Testis (tissue), 3 donors: ENCODE measurements around the gene ZNF532. TPM values are rescaled to one million over a fixed set of nuclear protein-coding genes. Genes with fewer than 3 reads are reported as not detected.

Experiments
- DNase-seq: peaks from one replicate; pipeline ENCODE4 v3.0.0-alpha.2; 2019
- H3K27ac ChIP-seq, 2 donors: fragments of 200-600 bp; sonication (generic); one replicate each; pipeline ENCODE4 v1.5.1; 2019
- H3K27me3 ChIP-seq: fragments of 200-600 bp; sonication (generic); one replicate; pipeline ENCODE4 v1.5.1; 2019
- H3K36me3 ChIP-seq: fragments of 200-600 bp; sonication (generic); one replicate; pipeline ENCODE4 v1.5.1; 2017; ENCODE audit warnings: low read depth; ENCODE audit errors: missing control alignments
- H3K4me1 ChIP-seq: fragments of 200-600 bp; sonication (generic); one replicate; pipeline ENCODE4 v1.5.1; 2019
- H3K4me3 ChIP-seq, 2 donors: fragments of 200-600 bp; sonication (generic); one replicate each; pipeline ENCODE4 v1.5.1; 2017 to 2019
- H3K9me3 ChIP-seq: fragments of 200-600 bp; sonication (generic); one replicate; pipeline ENCODE4 v1.5.1; 2017
- CTCF ChIP-seq, 3 experiments: fragments of 450-650 bp in 2 of 3; fragments of 200-600 bp in 1 of 3; sonication (generic) in 1 of 3; IDR thresholded peaks; one replicate each; pipeline ENCODE4 v1.5.1; 2016 to 2019; ENCODE audit warnings: antibody characterized with exemption in 3 of 3, mild to moderate bottlenecking in 2 of 3, moderate library complexity in 1 of 3
- POLR2A ChIP-seq: fragments of 450-650 bp; IDR thresholded peaks from one replicate; pipeline ENCODE4 v1.6.1; 2017; ENCODE audit warnings: antibody characterized with exemption, mild to moderate bottlenecking, moderate library complexity
- WGBS, 2 donors: methylation state at CpG; one replicate each; pipeline ENCODE4 v1.1.5; 2018; 5-methylcytosine and 5-hydroxymethylcytosine counted together
- intact Hi-C: fragments of 100-400 bp; cut with DNase I; formaldehyde crosslinking; loops from one replicate; pipeline ENCODE4 v1.15.1; 2023; ENCODE audit warnings: low total_unique reads
- polyA plus RNA-seq: library from polyadenylated mRNA; stranded (reverse); fragments of 350-450 nt; fragmentation: Illumina TruSeq; extraction: RNeasy Lipid Tissue Mini Kit (QIAGEN cat#74804); gene quantifications from one replicate; pipeline ENCODE4 v1.2.3, GENCODE V29; 2014; ENCODE audit warnings: low read depth, low replicate concordance; ENCODE audit not compliant: insufficient read depth
- total RNA-seq, 2 donors: library from RNA; depleted of rRNA; stranded (reverse); fragments of >200 nt; gene quantifications; one replicate each; pipeline ENCODE4 v1.2.3, GENCODE V29; 2016

The ZNF532 gene
- total and polyA plus RNA-seq, 3 donors from 2014 or later, result 64.0 to 131 (median 122) TPM

- intact Hi-C loops, result no loop called here
- H3K27ac ChIP-seq, result no peak overlapping the region
Observed at GRCh38 chr18:59011786-59012185, 147.1 kb downstream of the ZNF532 start.

DNA sequence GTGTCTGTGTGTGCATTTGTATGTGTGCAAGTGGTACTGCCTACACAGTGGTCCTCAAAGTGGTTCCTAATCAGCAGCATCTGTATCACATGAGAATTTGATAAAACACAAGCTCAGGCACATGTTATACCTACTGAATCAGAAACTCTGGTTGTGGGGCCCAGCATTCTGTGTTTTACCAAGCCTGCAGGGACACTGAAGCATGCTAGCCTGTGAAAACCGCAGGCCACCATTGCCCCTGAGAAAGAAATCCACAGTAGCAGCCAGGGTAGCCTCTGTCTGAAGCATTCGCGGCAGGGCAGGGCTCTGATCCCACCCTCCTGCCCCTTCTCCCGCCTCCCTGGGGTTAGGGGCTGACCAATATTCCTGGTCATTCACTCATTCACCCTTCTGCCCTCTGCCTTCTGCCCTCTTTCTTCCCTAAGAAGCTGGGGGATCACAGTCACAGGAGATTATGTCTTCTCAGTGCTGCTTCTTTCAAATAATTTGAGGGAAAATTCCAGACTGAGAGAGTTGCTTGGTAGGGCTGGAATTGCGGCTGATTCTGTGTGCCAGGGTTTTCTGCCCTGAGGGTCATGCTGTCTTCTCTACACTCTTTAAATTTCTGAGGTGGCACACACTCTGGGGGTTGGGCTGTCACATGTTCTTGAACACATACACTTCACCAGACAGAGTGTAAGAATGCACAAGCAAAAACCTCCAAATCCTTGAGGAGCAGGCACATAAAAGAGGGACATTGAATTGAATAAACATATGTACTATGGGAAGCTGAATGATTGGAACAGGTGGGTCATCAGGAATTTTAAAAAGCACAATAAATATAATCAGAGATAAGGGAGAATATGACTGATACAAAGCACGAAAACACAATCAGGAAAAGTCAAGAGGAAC is 148.4 kb downstream of the ZNF532 start:
- no peaks in the 10 kb centered on the region for H3K27me3 ChIP-seq
- no peaks in the 10 kb centered on the region for H3K4me1 ChIP-seq
- no peaks in the 10 kb centered on the region for H3K9me3 ChIP-seq
- no peak for DNase-seq
- no peak overlapping the region for H3K27ac ChIP-seq
- TF ChIP-seq POLR2A, result no peak
- no peak overlapping the region for H3K4me3 ChIP-seq
- 72 to 74% methylated on average over 6 of the region's 6 CpGs for WGBS, 2 donors
- intact Hi-C loops, result no loop called here
- no peaks in the 10 kb centered on the region for H3K36me3 ChIP-seq

More at GRCh38 chr18:59011786-59012185, 147.1 kb downstream of the ZNF532 start:
- Histone ChIP-seq H3K4me1 (peaks cover under 1% of the 10 kb centered on the region), H3K4me3 (no peak overlapping the region), H3K9me3 (no peaks in the 10 kb centered on the region), H3K36me3 (no peaks in the 10 kb centered on the region), H3K27me3 (no peaks in the 10 kb centered on the region)
- no peak for DNase-seq
- 91% methylated on average over 5 of the region's 5 CpGs for WGBS, 2 donors
- TF ChIP-seq CTCF (IDR thresholded peaks at IDR 0.05), result no peak
- no peak for TF ChIP-seq POLR2A

DNA sequence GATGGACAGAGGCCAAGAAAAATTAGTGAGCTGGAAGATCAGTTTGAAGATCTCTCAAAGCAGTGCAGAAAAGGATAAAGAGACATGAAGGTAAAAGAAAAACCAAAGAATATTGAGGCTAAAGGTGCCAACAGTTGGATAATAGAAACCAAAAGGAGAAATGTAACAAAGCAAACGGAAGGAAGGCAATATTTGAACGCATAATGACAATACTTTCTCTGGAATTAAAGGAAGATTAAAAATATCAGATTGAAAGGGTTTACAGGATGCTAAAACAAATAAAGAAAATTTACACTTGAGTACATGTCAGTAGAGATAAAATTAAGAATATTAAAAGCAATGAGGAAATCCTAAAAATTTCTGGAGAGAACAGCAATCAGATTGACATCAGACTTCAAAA is 149.1 kb downstream of the ZNF532 start:
- no peaks in the 10 kb centered on the region for H3K27me3 ChIP-seq
- H3K4me3 ChIP-seq, result no peak overlapping the region
- TF ChIP-seq POLR2A, result no peak
- no peak for TF ChIP-seq CTCF (IDR thresholded peaks at IDR 0.05)
- H3K9me3 ChIP-seq, result no peaks in the 10 kb centered on the region
- no peaks in the 10 kb centered on the region for H3K4me1 ChIP-seq
- no peaks in the 10 kb centered on the region for H3K36me3 ChIP-seq
- no peak overlapping the region for H3K27ac ChIP-seq
- no peak for DNase-seq
- intact Hi-C loops, result no loop called here
- 87 to 93% methylated on average over 2 of the region's 2 CpGs for WGBS, 2 donors

GRCh38 chr18:59015531-59016152 is 151.0 kb downstream of the ZNF532 start:
- no peaks in the 10 kb centered on the region for H3K9me3 ChIP-seq
- no peak overlapping the region for H3K4me3 ChIP-seq
- H3K27me3 ChIP-seq, result no peaks in the 10 kb centered on the region
- H3K36me3 ChIP-seq, result no peaks in the 10 kb centered on the region
- WGBS, 2 donors, result 93 to 96% methylated on average over 5 of the region's 5 CpGs
- intact Hi-C loops, result no loop called here
- TF ChIP-seq POLR2A (no peak), CTCF (IDR thresholded peaks at IDR 0.05) (no peak)
- no peak for DNase-seq
- no peak overlapping the region for H3K27ac ChIP-seq
- no peaks in the 10 kb centered on the region for H3K4me1 ChIP-seq

- no peak for DNase-seq
- H3K27ac ChIP-seq, result no peak overlapping the region
- no peak overlapping the region for H3K4me3 ChIP-seq
- H3K4me1 ChIP-seq, result peaks cover 4% of the 10 kb centered on the region
- TF ChIP-seq CTCF (IDR thresholded peaks at IDR 0.05) (no peak), POLR2A (no peak)
- intact Hi-C loops, result no loop called here
- H3K36me3 ChIP-seq, result no peaks in the 10 kb centered on the region
- no peaks in the 10 kb centered on the region for H3K27me3 ChIP-seq
- WGBS, 2 donors, result 50 to 60% methylated on average over 1 of the region's 1 CpG
- no peaks in the 10 kb centered on the region for H3K9me3 ChIP-seq
Observed at GRCh38 chr18:59021500-59021899, 156.8 kb downstream of the ZNF532 start.
